22Rv1 (cell line): Measurements from ENCODE around the gene JADE2.

Experiments used
- ZFX ChIP-seq: fragments of 450-650 bp; IDR thresholded peaks from 2 replicates; pipeline ENCODE4 v1.6.1; 2017; ENCODE audit warnings: antibody characterized with exemption, borderline replicate concordance
- TF ChIP-seq, protein P1 (sequence below): fragments of 450-650 bp; IDR thresholded peaks from 2 replicates; pipeline ENCODE4 v1.5.1; 2017; ENCODE audit warnings: mild to moderate bottlenecking

DNA sequence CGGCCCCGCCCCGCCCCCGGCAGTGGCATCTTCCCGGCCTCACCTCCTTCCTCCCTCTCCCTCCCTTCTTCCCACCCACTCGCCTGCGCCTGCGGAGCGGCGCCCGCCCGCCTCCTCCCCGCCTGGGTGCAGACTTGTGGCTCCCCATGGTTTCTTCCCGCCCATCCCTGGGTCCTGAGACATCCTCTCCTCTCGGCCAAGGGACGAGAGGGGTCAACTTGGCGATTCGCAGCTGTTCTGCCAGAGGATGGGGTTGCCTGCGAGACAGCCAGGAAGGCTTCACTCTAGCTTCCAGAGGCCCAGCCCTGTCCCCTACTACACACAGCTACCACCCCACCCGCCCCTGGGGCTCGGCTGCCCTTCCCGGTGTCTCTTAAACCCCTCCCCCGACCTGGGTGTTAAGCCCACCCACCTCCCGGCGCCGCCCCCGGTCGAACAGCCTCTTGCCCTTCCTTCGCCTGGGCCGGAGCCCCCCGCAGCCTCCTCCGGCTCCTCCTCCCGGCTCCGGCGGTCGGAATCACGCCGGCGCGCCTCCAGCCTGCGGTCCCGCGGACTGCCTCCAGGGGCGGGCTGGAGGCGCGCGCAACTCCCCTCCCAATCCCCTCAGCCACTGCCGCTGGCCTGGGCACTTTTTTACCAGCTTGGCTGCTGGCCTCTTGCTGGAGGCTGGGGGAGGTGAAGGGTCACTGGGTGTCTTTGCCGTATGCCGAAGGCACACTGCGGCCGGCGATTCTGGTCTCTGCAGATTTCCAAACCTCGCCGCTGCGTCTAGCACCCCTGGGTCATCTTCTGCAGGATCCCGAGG, 1.9 kb downstream of the JADE2 start:
- TF ChIP-seq, protein P1, sequence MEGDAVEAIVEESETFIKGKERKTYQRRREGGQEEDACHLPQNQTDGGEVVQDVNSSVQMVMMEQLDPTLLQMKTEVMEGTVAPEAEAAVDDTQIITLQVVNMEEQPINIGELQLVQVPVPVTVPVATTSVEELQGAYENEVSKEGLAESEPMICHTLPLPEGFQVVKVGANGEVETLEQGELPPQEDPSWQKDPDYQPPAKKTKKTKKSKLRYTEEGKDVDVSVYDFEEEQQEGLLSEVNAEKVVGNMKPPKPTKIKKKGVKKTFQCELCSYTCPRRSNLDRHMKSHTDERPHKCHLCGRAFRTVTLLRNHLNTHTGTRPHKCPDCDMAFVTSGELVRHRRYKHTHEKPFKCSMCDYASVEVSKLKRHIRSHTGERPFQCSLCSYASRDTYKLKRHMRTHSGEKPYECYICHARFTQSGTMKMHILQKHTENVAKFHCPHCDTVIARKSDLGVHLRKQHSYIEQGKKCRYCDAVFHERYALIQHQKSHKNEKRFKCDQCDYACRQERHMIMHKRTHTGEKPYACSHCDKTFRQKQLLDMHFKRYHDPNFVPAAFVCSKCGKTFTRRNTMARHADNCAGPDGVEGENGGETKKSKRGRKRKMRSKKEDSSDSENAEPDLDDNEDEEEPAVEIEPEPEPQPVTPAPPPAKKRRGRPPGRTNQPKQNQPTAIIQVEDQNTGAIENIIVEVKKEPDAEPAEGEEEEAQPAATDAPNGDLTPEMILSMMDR = peak; percentile 91
- no peak for TF ChIP-seq ZFX
